HL-60 (cell line): ENCODE measurements around the gene BTBD16.

ENCODE experiments used
- GABPA ChIP-seq: IDR thresholded peaks from 2 replicates; pipeline ENCODE4 v1.6.1; 2012; ENCODE audit warnings: low read depth
- POLR2AphosphoS5 ChIP-seq: IDR thresholded peaks from 2 replicates; pipeline ENCODE4 v1.6.1; 2012; ENCODE audit warnings: low read depth
- TF ChIP-seq, protein P1 (sequence below): IDR thresholded peaks from one replicate; pipeline ENCODE4 v1.5.1; 2011; ENCODE audit warnings: low read length, control low read depth, inconsistent platforms; ENCODE audit not compliant: insufficient read depth

DNA sequence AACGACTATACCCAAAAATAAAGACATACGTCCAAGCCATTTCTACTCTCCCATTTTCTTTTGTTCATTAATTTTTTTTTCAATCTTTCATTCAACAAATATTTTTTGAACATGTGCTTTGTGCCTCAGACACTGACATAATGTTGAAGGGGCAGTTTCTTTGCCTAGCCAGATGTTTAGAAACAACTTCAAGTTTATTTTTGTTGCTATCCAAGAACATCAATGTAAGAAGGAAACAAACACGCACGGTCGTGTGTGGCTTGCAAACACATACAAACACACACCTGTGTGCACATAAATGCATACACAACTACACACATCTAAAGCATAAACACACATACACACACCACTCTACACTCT is 39.9 kb downstream of the BTBD16 start:
- TF ChIP-seq, protein P1, sequence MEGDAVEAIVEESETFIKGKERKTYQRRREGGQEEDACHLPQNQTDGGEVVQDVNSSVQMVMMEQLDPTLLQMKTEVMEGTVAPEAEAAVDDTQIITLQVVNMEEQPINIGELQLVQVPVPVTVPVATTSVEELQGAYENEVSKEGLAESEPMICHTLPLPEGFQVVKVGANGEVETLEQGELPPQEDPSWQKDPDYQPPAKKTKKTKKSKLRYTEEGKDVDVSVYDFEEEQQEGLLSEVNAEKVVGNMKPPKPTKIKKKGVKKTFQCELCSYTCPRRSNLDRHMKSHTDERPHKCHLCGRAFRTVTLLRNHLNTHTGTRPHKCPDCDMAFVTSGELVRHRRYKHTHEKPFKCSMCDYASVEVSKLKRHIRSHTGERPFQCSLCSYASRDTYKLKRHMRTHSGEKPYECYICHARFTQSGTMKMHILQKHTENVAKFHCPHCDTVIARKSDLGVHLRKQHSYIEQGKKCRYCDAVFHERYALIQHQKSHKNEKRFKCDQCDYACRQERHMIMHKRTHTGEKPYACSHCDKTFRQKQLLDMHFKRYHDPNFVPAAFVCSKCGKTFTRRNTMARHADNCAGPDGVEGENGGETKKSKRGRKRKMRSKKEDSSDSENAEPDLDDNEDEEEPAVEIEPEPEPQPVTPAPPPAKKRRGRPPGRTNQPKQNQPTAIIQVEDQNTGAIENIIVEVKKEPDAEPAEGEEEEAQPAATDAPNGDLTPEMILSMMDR: no peak
- TF ChIP-seq GABPA (no peak), POLR2AphosphoS5 (no peak)
